H1 (cell line): ENCODE results near the gene MGLL. TPM values are rescaled to one million over a fixed set of nuclear protein-coding genes. Genes with fewer than 3 reads are reported as not detected.
A peak's percentile ranks its signal among the peaks of the same experiment; 100 is the strongest.

Experiments
- CTCF ChIA-PET: fragments of 300-600 bp; sonication (Branson Sonifier 250); formaldehyde crosslinking; loops from one replicate; lab custom pipeline; 2021; ENCODE audit not compliant: partially characterized antibody; lab: Charles Lee
- POLR2A ChIA-PET: fragments of 300-600 bp; sonication (Branson Sonifier 250); formaldehyde crosslinking; loops from one replicate; lab custom pipeline; 2021; ENCODE audit warnings: inconsistent platforms; ENCODE audit not compliant: partially characterized antibody; lab: Charles Lee
- DNase-seq, 2 experiments: peaks; one replicate each; pipeline versions ENCODE4 v3.0.0 to v3.0.0-alpha.2; 2010 to 2022; ENCODE audit warnings: low spot score in 2 of 2, low read depth in 1 of 2, mixed read lengths in 1 of 2
- FAIRE-seq: peaks from 2 replicates; lab custom pipeline; 2011; peaks lifted over from hg19 to GRCh38; lab: Jason Lieb, UNC
- H2AFZ ChIP-seq: 2 replicates; pipeline ENCODE4 v1.8.1; 2012; ENCODE audit warnings: low read length, inconsistent platforms
- H2AK5ac ChIP-seq: 2 replicates; pipeline ENCODE4 v1.6.1; 2013; ENCODE audit warnings: low read depth, low read length
- H2BK120ac ChIP-seq: replicated peaks from 2 replicates; pipeline ENCODE3; 2013; ENCODE audit warnings: low read depth, low read length, inconsistent platforms
- H2BK12ac ChIP-seq: 2 replicates; pipeline ENCODE4 v1.6.1; 2013; ENCODE audit warnings: low read depth, low read length
- H2BK15ac ChIP-seq: 2 replicates; pipeline ENCODE4 v1.6.1; 2013; ENCODE audit warnings: low read length
- H2BK20ac ChIP-seq: 2 replicates; pipeline ENCODE4 v1.6.1; 2013; ENCODE audit warnings: low read length
- H2BK5ac ChIP-seq: 2 replicates; pipeline ENCODE4 v1.6.1; 2013; ENCODE audit warnings: low read depth, low read length
- H3K14ac ChIP-seq: 2 replicates; pipeline ENCODE4 v1.6.1; 2013; ENCODE audit warnings: inconsistent platforms; ENCODE audit not compliant: insufficient read length
- H3K18ac ChIP-seq: 2 replicates; pipeline ENCODE4 v1.6.1; 2013; ENCODE audit warnings: low read length; ENCODE audit errors: extremely low read depth
- H3K23ac ChIP-seq: 2 replicates; pipeline ENCODE4 v1.6.1; 2013; ENCODE audit warnings: inconsistent platforms; ENCODE audit not compliant: insufficient read length
- H3K23me2 ChIP-seq: 2 replicates; pipeline ENCODE4 v1.6.1; 2013; ENCODE audit warnings: low read depth, low read length
- H3K27ac ChIP-seq: 2 replicates; pipeline ENCODE4 v1.6.1; 2011; ENCODE audit warnings: low read depth, low read length, inconsistent platforms
- H3K27me3 ChIP-seq, 4 experiments: replicated peaks in 1 of 4; 1 replicate in 1 of 4; 2 replicates in 3 of 4; pipeline versions ENCODE4 v1.6.1 to v1.8.1; 2011 to 2013; ENCODE audit warnings: low read length in 3 of 4, mild to moderate bottlenecking in 3 of 4, inconsistent platforms in 2 of 4, mixed read lengths in 2 of 4, moderate library complexity in 1 of 4; ENCODE audit not compliant: control insufficient read depth in 3 of 4, insufficient read depth in 3 of 4; ENCODE audit errors: extremely low read depth in 1 of 4
- H3K36me3 ChIP-seq, 4 experiments: 2 replicates each; pipeline versions ENCODE4 v1.6.1 to v1.8.1; 2011 to 2013; ENCODE audit warnings: mild to moderate bottlenecking in 4 of 4, low read length in 3 of 4, moderate library complexity in 2 of 4, control low read depth in 1 of 4, inconsistent platforms in 1 of 4; ENCODE audit not compliant: insufficient read depth in 4 of 4, control insufficient read depth in 2 of 4
- H3K4ac ChIP-seq: replicated peaks from 2 replicates; pipeline ENCODE3; 2013; ENCODE audit warnings: low read length, low read depth, mixed read lengths, inconsistent platforms; ENCODE audit not compliant: insufficient read length
- H3K4me1 ChIP-seq, 4 experiments: replicated peaks in 1 of 4; 1 replicate in 1 of 4; 2 replicates in 3 of 4; pipeline versions ENCODE4 v1.6.1 to v1.8.1; 2011 to 2013; ENCODE audit warnings: low read length in 3 of 4, inconsistent platforms in 2 of 4, mixed read lengths in 1 of 4; ENCODE audit not compliant: insufficient read depth in 4 of 4, control insufficient read depth in 3 of 4
- H3K4me2 ChIP-seq, 2 experiments: 2 replicates each; pipeline versions ENCODE4 v1.6.1 to v1.8.1; 2011 to 2013; ENCODE audit warnings: low read depth in 2 of 2, low read length in 2 of 2, control low read depth in 1 of 2, inconsistent platforms in 1 of 2, mild to moderate bottlenecking in 1 of 2; ENCODE audit not compliant: insufficient read depth in 1 of 2
- H3K4me3 ChIP-seq, 4 experiments: fragments of 200-600, 300-600 bp in 1 of 4; sonication (generic), shearing (Covaris generic), sonication (Bioruptor Twin) in 1 of 4; 2 replicates each; pipeline versions ENCODE4 v1.5.1 to v1.8.1; 2011 to 2016; ENCODE audit warnings: low read length in 4 of 4, low read depth in 3 of 4, control low read depth in 2 of 4, inconsistent platforms in 2 of 4, mild to moderate bottlenecking in 2 of 4, mixed read lengths in 1 of 4, moderate library complexity in 1 of 4; ENCODE audit not compliant: insufficient read depth in 2 of 4; ENCODE audit errors: extremely low read depth in 1 of 4
- H3K56ac ChIP-seq: replicated peaks from 2 replicates; pipeline ENCODE3; 2013; ENCODE audit warnings: low read depth, mild to moderate bottlenecking, mixed read lengths, low read length, inconsistent platforms; ENCODE audit not compliant: insufficient read length
- H3K79me1 ChIP-seq: 2 replicates; pipeline ENCODE4 v1.6.1; 2013; ENCODE audit warnings: low read depth, low read length, control low read depth
- H3K79me2 ChIP-seq, 2 experiments: 2 replicates each; pipeline versions ENCODE4 v1.6.1 to v1.8.1; 2012 to 2013; ENCODE audit warnings: low read length in 2 of 2, mild to moderate bottlenecking in 2 of 2, inconsistent platforms in 1 of 2; ENCODE audit not compliant: insufficient read depth in 2 of 2, control insufficient read depth in 1 of 2
- H3K9ac ChIP-seq, 4 experiments: replicated peaks in 1 of 4; 1 replicate in 1 of 4; 2 replicates in 3 of 4; pipeline versions ENCODE4 v1.6.1 to v1.8.1; 2011 to 2013; ENCODE audit warnings: low read depth in 3 of 4, low read length in 3 of 4, control low read depth in 2 of 4, mild to moderate bottlenecking in 2 of 4, moderate library complexity in 2 of 4, inconsistent platforms in 1 of 4; ENCODE audit errors: extremely low read depth in 1 of 4
- H3K9me3 ChIP-seq, 2 experiments: 2 replicates each; pipeline versions ENCODE4 v1.6.1 to v1.8.1; 2012 to 2013; ENCODE audit warnings: mild to moderate bottlenecking in 2 of 2, moderate library complexity in 2 of 2, control low read depth in 1 of 2, inconsistent platforms in 1 of 2, low read depth in 1 of 2, low read length in 1 of 2, mixed read lengths in 1 of 2; ENCODE audit not compliant: insufficient read depth in 2 of 2
- H4K20me1 ChIP-seq, 2 experiments: replicated peaks in 1 of 2; 2 replicates each; pipeline versions ENCODE3 to v1.8.1; 2011 to 2013; ENCODE audit warnings: inconsistent platforms in 2 of 2, low read length in 2 of 2, mild to moderate bottlenecking in 1 of 2; ENCODE audit not compliant: insufficient read depth in 2 of 2, control insufficient read depth in 1 of 2
- H4K5ac ChIP-seq: 2 replicates; pipeline ENCODE4 v1.6.1; 2013; ENCODE audit warnings: low read length, low read depth, mixed read lengths, inconsistent platforms; ENCODE audit not compliant: insufficient read length
- H4K8ac ChIP-seq: 2 replicates; pipeline ENCODE4 v1.8.0; 2013; ENCODE audit warnings: mild to moderate bottlenecking, moderate library complexity, low read length, inconsistent platforms; ENCODE audit not compliant: insufficient read depth; ENCODE audit errors: extremely low read depth
- H4K91ac ChIP-seq: replicated peaks from 2 replicates; pipeline ENCODE3; 2013; ENCODE audit warnings: low read length, mixed read lengths, inconsistent platforms; ENCODE audit not compliant: insufficient read length
- ATF2 ChIP-seq: IDR thresholded peaks from 2 replicates; pipeline ENCODE4 v1.6.1; 2012; ENCODE audit warnings: low read length, inconsistent platforms
- RAD21 ChIP-seq, 2 experiments: IDR thresholded peaks in 1 of 2; conservative IDR thresholded peaks in 1 of 2; 2 replicates each; pipeline ENCODE4 v1.6.1; 2011; ENCODE audit warnings: low read depth in 2 of 2, low read length in 2 of 2, improper control_type of control experiment in 1 of 2, inconsistent platforms in 1 of 2, mild to moderate bottlenecking in 1 of 2, moderate library complexity in 1 of 2
- WGBS, 2 experiments: shearing (Covaris generic) in 1 of 2; methylation state at CpG; one replicate each; pipeline versions ENCODE4 v1.1.6 to v1.1.7; 2013 to 2015; ENCODE audit warnings: low lambda C conversion rate in 2 of 2, mixed read lengths in 2 of 2, inconsistent platforms in 1 of 2, low coverage in 1 of 2, missing lambda C conversion rate in 1 of 2; ENCODE audit not compliant: insufficient replicate concordance in 2 of 2, insufficient coverage in 1 of 2, insufficient read length in 1 of 2; ENCODE audit errors: extremely low coverage in 1 of 2, missing lambda C conversion rate in 1 of 2; 5-methylcytosine and 5-hydroxymethylcytosine counted together
- polyA plus RNA-seq, 7 experiments: library from polyadenylated mRNA; depleted of rRNA in 3 of 7; stranded (reverse) in 5 of 7; unstranded in 2 of 7; fragments of >200 nt in 5 of 7; fragments of 200-250 nt in 2 of 7; gene quantifications; 1 replicate in 5 of 7; 2 replicates in 1 of 7; 4 replicates in 1 of 7; pipeline versions ENCODE4 v1.2.1 to v1.2.3, GENCODE V29; 2011 to 2013; ENCODE audit warnings: missing spikeins in 2 of 7, mixed read lengths in 2 of 7
- total RNA-seq: library from RNA; stranded (reverse); fragmentation: NEBNext Ultra II Directional; extraction: Animal tissue kit (Norgen Biotek cat#: 25700); gene quantifications from 2 replicates; pipeline ENCODE4 v1.2.1, GENCODE V29; 2021
- TF ChIP-seq, protein P1 (sequence below), 3 experiments: IDR thresholded peaks; 1 replicate in 2 of 3; 2 replicates in 1 of 3; pipeline versions ENCODE4 v1.5.1 to v1.6.1; 2011; ENCODE audit warnings: low read length in 3 of 3, mild to moderate bottlenecking in 3 of 3, inconsistent platforms in 2 of 3, low read depth in 1 of 3, moderate library complexity in 1 of 3; ENCODE audit not compliant: insufficient read depth in 1 of 3; ENCODE audit errors: control extremely low read depth in 1 of 3

MGLL gene
- total and polyA plus RNA-seq, 2 of the 8 experiments (the other 6 are each of a cell fraction or from before 2014, with no cell fraction given): 0.05 to 0.34 TPM

GRCh38 chr3:127857333-127857732, 35.0 kb upstream of the MGLL start:
- peaks cover 0 to 3% (median 1%) of the 10 kb centered on the region in 4 experiments; a peak in 3 of 7 replicates for H3K4me1 ChIP-seq
- FAIRE-seq: no peak
- no peak overlapping the region for H4K91ac ChIP-seq
- H3K4ac ChIP-seq: no peak overlapping the region
- no peaks in the 10 kb centered on the region for H3K27me3 ChIP-seq
- H3K4me2 ChIP-seq: no peak overlapping the region
- 86% methylated on average over 6 of the region's 6 CpGs; no CpG with 5 or more reads in 1 of the 2 experiments for WGBS, 2 experiments
- no peaks in the 10 kb centered on the region for H3K9me3 ChIP-seq
- H2AK5ac ChIP-seq: no peak overlapping the region
- H3K18ac ChIP-seq: no peak overlapping the region
- H3K4me3 ChIP-seq: no peak overlapping the region
- no peak overlapping the region for H2AFZ ChIP-seq
- H3K9ac ChIP-seq: no peak overlapping the region
- H4K5ac ChIP-seq: no peak overlapping the region
- H3K56ac ChIP-seq: no peak overlapping the region
- H3K79me2 ChIP-seq: no peaks in the 10 kb centered on the region
- H3K14ac ChIP-seq: no peak overlapping the region
- no peak overlapping the region for H3K27ac ChIP-seq
- ChIA-PET CTCF (interaction anchor here (0.9 to 1.1 kb wide), 2 partner anchors 9 to 166 kb away, joined by 3 read pairs; no protein-coding TSS in a partner anchor), POLR2A (no interaction called here)
- H4K20me1 ChIP-seq: no peaks in the 10 kb centered on the region
- H2BK5ac ChIP-seq: no peak overlapping the region
- H2BK120ac ChIP-seq: no peak overlapping the region
- H3K23me2 ChIP-seq: no peaks in the 10 kb centered on the region
- H4K8ac ChIP-seq: no peak overlapping the region
- no peaks in the 10 kb centered on the region for H3K36me3 ChIP-seq
- no peak overlapping the region for H2BK20ac ChIP-seq
- no peak overlapping the region for H3K23ac ChIP-seq
- H2BK15ac ChIP-seq: no peak overlapping the region
- H2BK12ac ChIP-seq: no peak overlapping the region
- no peaks in the 10 kb centered on the region for H3K79me1 ChIP-seq
- TF ChIP-seq, protein P1, sequence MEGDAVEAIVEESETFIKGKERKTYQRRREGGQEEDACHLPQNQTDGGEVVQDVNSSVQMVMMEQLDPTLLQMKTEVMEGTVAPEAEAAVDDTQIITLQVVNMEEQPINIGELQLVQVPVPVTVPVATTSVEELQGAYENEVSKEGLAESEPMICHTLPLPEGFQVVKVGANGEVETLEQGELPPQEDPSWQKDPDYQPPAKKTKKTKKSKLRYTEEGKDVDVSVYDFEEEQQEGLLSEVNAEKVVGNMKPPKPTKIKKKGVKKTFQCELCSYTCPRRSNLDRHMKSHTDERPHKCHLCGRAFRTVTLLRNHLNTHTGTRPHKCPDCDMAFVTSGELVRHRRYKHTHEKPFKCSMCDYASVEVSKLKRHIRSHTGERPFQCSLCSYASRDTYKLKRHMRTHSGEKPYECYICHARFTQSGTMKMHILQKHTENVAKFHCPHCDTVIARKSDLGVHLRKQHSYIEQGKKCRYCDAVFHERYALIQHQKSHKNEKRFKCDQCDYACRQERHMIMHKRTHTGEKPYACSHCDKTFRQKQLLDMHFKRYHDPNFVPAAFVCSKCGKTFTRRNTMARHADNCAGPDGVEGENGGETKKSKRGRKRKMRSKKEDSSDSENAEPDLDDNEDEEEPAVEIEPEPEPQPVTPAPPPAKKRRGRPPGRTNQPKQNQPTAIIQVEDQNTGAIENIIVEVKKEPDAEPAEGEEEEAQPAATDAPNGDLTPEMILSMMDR (IDR thresholded peaks at IDR 0.05; ENCODE audit: control extremely low read depth in 1 of 3, insufficient read depth in 1 of 3, low read depth in 1 of 3, low read length in 3 of 3): peak in 1 of 3 experiments; percentile 12; a peak in 1 of 4 replicates
- TF ChIP-seq ATF2: no peak
- peak; percentile 19 to 40; a peak in 2 of 4 replicates for TF ChIP-seq RAD21 (IDR thresholded peaks at IDR 0.05 in 1 of 2, conservative IDR thresholded peaks at IDR 0.05 in 1 of 2; ENCODE audit: low read depth in 2 of 2, low read length in 2 of 2)
- TF ChIP-seq, all 59 proteins: peak for 2
- DNase-seq: no peak
